PC-9 (cell line): Measurements from ENCODE around the gene LSP1. TPM values are rescaled to one million over a fixed set of nuclear protein-coding genes. Genes with fewer than 3 reads are reported as not detected.

Experiments used
- BruUV-seq: library from RNA; stranded (reverse); fragments of 400-500 nt; replicated peaks from 2 replicates; lab custom pipeline; 2021; lab: Mats Ljungman, UMichigan
- CTCF ChIA-PET: fragments of 300-600 bp; sonication (Branson Sonifier 250); formaldehyde crosslinking; loops from one replicate; lab custom pipeline; 2022; ENCODE audit warnings: antibody characterized with exemption; lab: Charles Lee
- POLR2A ChIA-PET: fragments of 300-600 bp; sonication (Branson Sonifier 250); formaldehyde crosslinking; loops from one replicate; lab custom pipeline; 2022; ENCODE audit warnings: antibody characterized with exemption; ENCODE audit not compliant: unreplicated experiment; lab: Charles Lee
- DNase-seq, 2 experiments: peaks; one replicate each; pipeline versions ENCODE4 v3.0.0 to v3.0.0-alpha.2; 2015 to 2022; ENCODE audit warnings: mixed read lengths in 1 of 2
- H2AFZ ChIP-seq: fragments of 200-600 bp; sonication (generic); 2 replicates; pipeline ENCODE4 v1.8.1; 2017; ENCODE audit warnings: antibody characterized with exemption
- H3F3A ChIP-seq: fragments of 200-600 bp; sonication (generic); 2 replicates; pipeline ENCODE4 v1.8.1; 2017; ENCODE audit warnings: antibody characterized with exemption, mild to moderate bottlenecking, low read depth; ENCODE audit not compliant: insufficient read depth
- H3K27ac ChIP-seq: fragments of 200-600 bp; sonication (generic); 2 replicates; pipeline ENCODE4 v1.6.1; 2016; ENCODE audit warnings: mixed run types
- H3K27me3 ChIP-seq: fragments of 200-600 bp; sonication (generic); 2 replicates; pipeline ENCODE4 v1.6.1; 2016; ENCODE audit warnings: low read depth, mixed run types; ENCODE audit not compliant: insufficient read depth
- H3K36me3 ChIP-seq: fragments of 200-600 bp; sonication (generic); 2 replicates; pipeline ENCODE4 v1.6.1; 2016; ENCODE audit warnings: low read depth, mixed run types
- H3K4me1 ChIP-seq: fragments of 200-600 bp; sonication (generic); replicated peaks from 2 replicates; pipeline ENCODE4 v1.6.1; 2016; ENCODE audit warnings: mixed run types; ENCODE audit not compliant: insufficient read depth
- H3K4me2 ChIP-seq: fragments of 200-600 bp; sonication (generic); 2 replicates; pipeline ENCODE4 v1.6.1; 2017; ENCODE audit warnings: mixed run types
- H3K4me3 ChIP-seq: fragments of 200-600 bp; sonication (generic); 2 replicates; pipeline ENCODE4 v1.6.1; 2016; ENCODE audit warnings: mixed run types
- H3K79me2 ChIP-seq: fragments of 200-600 bp; sonication (generic); 2 replicates; pipeline ENCODE4 v1.6.1; 2017; ENCODE audit warnings: low read depth, mixed run types
- H3K9me2 ChIP-seq: fragments of 200-600 bp; sonication (generic); 2 replicates; pipeline ENCODE4 v1.8.1; 2017; ENCODE audit warnings: mild to moderate bottlenecking; ENCODE audit not compliant: insufficient read depth
- H3K9me3 ChIP-seq: fragments of 200-600 bp; sonication (generic); 2 replicates; pipeline ENCODE4 v1.8.1; 2016; ENCODE audit warnings: low read depth; ENCODE audit not compliant: insufficient read depth
- H4K20me1 ChIP-seq: fragments of 200-600 bp; sonication (generic); 2 replicates; pipeline ENCODE4 v1.8.1; 2017; ENCODE audit not compliant: insufficient read depth
- EZH2 ChIP-seq: fragments of 200-600 bp; sonication (generic); IDR thresholded peaks from 2 replicates; pipeline ENCODE4 v1.8.0; 2017; ENCODE audit warnings: antibody characterized with exemption, low read depth
- intact Hi-C: fragments of 100-400 bp; cut with micrococcal nuclease; formaldehyde crosslinking; loops from one replicate; pipeline ENCODE4 v1.10.0; 2022; ENCODE audit not compliant: unreplicated experiment
- total RNA-seq: library from RNA; stranded (reverse); gene quantifications from 2 replicates; pipeline ENCODE4 v1.2.3, GENCODE V29; 2021
- TF ChIP-seq, protein P1 (sequence below): fragments of 200-600 bp; sonication (generic); conservative IDR thresholded peaks from 2 replicates; pipeline ENCODE4 v1.6.1; 2017; ENCODE audit warnings: mixed run types, antibody characterized with exemption, mild to moderate bottlenecking, moderate library complexity

Gene LSP1
- total RNA-seq, 1 experiment from 2014 or later = 2.6 TPM

DNA sequence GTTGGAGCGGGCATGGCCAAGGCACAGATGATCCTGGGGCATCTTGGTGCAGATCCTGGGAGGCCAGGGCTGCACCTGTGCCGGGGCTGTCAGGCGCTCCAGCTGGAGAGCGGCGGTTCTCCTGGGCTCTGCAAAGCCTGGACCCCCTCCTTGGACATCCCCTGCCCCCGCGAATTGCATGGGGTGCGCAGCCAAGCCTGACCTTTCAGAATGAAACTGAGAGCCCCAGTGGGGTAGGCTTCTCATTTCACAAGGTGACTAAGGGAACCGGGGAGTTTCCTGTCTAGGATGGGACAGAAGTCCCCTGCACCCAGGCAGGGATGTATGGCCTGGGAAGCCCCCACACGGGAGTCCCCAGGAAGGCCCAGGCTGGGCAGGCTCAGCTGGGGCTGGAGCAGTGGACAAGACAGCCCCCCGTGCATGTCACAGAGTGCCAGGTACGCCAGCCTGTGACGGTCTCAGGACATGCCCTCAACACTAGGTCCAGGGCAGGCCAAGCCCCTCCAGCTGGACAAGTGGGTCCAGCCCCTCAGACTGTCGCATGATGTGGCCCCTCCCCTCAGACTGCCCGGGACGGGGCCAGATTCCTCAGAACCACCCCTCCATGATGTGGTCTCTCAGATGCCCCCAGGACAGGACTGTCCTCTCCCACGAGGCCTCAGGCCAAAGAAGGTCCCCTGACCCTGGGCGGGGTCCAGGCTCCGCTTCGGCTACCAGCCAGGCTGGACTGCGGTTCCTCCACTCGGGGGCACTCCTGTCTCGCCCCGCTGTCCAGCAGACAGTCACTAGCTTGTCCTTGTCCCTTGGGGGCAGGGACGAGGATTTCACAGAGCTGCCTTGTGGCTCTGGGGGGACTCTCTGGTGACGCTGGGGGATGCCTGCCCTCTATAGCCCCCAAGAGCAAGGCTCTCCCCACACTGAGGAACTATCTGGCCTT lies 2.3 kb downstream of the LSP1 start:
- TF ChIP-seq, protein P1, sequence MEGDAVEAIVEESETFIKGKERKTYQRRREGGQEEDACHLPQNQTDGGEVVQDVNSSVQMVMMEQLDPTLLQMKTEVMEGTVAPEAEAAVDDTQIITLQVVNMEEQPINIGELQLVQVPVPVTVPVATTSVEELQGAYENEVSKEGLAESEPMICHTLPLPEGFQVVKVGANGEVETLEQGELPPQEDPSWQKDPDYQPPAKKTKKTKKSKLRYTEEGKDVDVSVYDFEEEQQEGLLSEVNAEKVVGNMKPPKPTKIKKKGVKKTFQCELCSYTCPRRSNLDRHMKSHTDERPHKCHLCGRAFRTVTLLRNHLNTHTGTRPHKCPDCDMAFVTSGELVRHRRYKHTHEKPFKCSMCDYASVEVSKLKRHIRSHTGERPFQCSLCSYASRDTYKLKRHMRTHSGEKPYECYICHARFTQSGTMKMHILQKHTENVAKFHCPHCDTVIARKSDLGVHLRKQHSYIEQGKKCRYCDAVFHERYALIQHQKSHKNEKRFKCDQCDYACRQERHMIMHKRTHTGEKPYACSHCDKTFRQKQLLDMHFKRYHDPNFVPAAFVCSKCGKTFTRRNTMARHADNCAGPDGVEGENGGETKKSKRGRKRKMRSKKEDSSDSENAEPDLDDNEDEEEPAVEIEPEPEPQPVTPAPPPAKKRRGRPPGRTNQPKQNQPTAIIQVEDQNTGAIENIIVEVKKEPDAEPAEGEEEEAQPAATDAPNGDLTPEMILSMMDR = no peak
- no peak for TF ChIP-seq EZH2
- ChIA-PET POLR2A (no interaction called here), CTCF (no interaction called here)
- H4K20me1 ChIP-seq = no peaks in the 10 kb centered on the region
- no peak overlapping the region for H3K4me3 ChIP-seq
- H3K79me2 ChIP-seq = no peaks in the 10 kb centered on the region
- no peaks in the 10 kb centered on the region for H3K27me3 ChIP-seq
- no peaks in the 10 kb centered on the region for H3K9me3 ChIP-seq
- H2AFZ ChIP-seq = no peak overlapping the region
- BruUV-seq = no TSS peak
- no peaks in the 10 kb centered on the region for H3K4me1 ChIP-seq
- H3K9me2 ChIP-seq = no peaks in the 10 kb centered on the region
- H3K4me2 ChIP-seq = no peak overlapping the region
- H3K27ac ChIP-seq = no peak overlapping the region
- no peak for DNase-seq
- H3K36me3 ChIP-seq = no peaks in the 10 kb centered on the region
- H3F3A ChIP-seq = no peaks in the 10 kb centered on the region
- intact Hi-C loops = no loop called here

DNA sequence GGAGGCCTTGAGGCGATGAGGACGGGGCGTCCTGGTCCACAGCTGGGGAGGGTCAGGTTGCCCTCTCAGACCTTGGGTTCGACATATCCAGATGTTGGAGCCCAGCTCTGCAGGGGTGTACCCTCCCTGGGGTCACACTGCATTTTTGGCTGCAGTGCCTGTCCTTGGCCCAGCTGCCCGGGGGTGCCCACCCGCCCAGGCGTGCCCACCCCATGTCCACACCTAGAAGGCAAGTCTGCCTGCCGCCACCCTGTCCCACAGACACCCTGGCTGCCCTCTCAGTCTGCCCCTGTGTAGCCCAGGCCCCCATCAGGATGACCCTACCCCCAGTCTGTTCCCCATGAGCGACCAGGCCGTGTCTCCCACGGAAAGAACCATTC lies 3.0 kb downstream of the LSP1 start:
- Histone ChIP-seq H2AFZ (no peak overlapping the region), H4K20me1 (no peaks in the 10 kb centered on the region), H3K27ac (no peak overlapping the region), H3K36me3 (no peaks in the 10 kb centered on the region), H3K4me2 (no peak overlapping the region), H3F3A (no peaks in the 10 kb centered on the region), H3K9me2 (no peaks in the 10 kb centered on the region), H3K79me2 (no peaks in the 10 kb centered on the region), H3K9me3 (no peaks in the 10 kb centered on the region), H3K27me3 (no peaks in the 10 kb centered on the region), H3K4me1 (no peaks in the 10 kb centered on the region), H3K4me3 (no peak overlapping the region)
- no peak for TF ChIP-seq EZH2
- TF ChIP-seq, protein P1 = no peak
- intact Hi-C loops = no loop called here
- no peak for DNase-seq
- ChIA-PET CTCF (no interaction called here), POLR2A (no interaction called here)
- BruUV-seq = no TSS peak

DNA sequence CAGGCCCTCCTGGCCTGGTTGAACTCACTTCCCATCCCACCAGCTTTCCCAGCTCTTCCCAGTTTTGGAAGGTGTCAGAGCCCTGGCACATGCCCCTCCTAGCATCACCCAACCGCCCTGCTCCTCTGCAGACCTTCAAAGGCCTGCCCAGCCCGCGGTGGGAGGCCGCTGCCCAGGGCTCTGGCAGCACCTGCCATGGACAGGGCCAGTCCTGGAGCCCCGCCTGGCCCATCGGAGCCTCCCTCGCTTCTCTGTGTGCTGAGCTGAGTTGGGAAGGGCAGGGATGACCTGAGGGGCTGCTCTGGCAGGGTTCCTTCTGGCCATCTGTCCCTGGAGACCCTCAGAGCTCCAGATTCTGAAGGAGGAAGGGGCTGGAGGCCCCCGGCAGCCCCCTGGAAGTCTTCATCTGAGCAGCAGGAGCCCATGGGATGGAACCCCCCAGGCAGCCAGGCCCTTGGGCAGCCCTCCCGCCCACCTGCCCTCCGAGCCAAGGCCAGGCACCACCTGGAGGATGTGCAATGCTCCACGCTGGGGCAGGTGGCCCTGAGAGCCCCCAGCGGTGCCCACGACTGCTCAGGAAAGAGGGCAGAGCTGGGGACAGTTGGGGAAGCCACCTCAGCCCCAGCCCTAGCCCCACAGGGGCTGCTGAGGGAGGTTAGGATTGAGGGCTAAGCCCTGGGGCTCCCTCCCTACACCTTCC lies 3.6 kb downstream of the LSP1 start:
- CTCF ChIA-PET = interaction anchor here (0.6 kb wide), 1 partner anchor 26 kb away, joined by 3 read pairs; no protein-coding TSS in a partner anchor
- no peaks in the 10 kb centered on the region for H3K9me3 ChIP-seq
- DNase-seq = no peak
- intact Hi-C loops = no loop called here
- no peaks in the 10 kb centered on the region for H3K9me2 ChIP-seq
- H2AFZ ChIP-seq = no peak overlapping the region
- POLR2A ChIA-PET = no interaction called here
- H3K27me3 ChIP-seq = no peaks in the 10 kb centered on the region
- no peaks in the 10 kb centered on the region for H3K36me3 ChIP-seq
- no peaks in the 10 kb centered on the region for H4K20me1 ChIP-seq
- no peaks in the 10 kb centered on the region for H3F3A ChIP-seq
- TF ChIP-seq EZH2 = no peak
- TF ChIP-seq, protein P1 = no peak
- H3K4me1 ChIP-seq = no peaks in the 10 kb centered on the region
- H3K4me2 ChIP-seq = no peak overlapping the region
- H3K27ac ChIP-seq = no peak overlapping the region
- H3K4me3 ChIP-seq = no peak overlapping the region
- H3K79me2 ChIP-seq = no peaks in the 10 kb centered on the region
- BruUV-seq = no TSS peak
